GM18511 (cell line): Measurements from ENCODE around the gene RNF169.
"Not testable (repeated sequence)": the region's sequence is repeated elsewhere in the genome, so short reads cannot be mapped to it uniquely, and the experiment has no call there.

Source experiments
- ATAC-seq: cut with Tn5 transposase; IDR thresholded peaks from one replicate; pipeline ENCODE4 v1.9.1; 2021; ENCODE audit warnings: mild to moderate bottlenecking, moderate library complexity; ENCODE audit not compliant: unreplicated experiment

Gene RNF169

DNA sequence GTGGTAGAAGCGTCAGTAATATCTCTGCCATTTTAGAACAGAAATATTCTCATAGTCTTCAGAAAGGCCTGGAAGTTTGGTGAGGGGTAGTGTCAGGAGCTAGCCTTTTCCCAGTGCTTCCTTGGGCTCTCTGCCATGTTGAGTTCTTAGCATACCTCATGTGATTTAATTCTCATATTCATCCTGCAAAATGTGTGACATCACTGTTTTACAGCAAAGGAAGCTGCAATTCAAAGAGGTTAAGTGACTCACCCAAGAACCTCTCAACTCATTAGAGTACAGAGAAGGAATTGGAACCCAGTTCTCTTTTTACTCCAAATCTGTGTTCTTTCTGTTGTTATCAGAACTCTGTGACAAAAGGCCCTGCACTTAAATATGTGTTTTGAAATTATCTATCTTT, 72.1 kb downstream of the RNF169 start:
- no peak for ATAC-seq

DNA sequence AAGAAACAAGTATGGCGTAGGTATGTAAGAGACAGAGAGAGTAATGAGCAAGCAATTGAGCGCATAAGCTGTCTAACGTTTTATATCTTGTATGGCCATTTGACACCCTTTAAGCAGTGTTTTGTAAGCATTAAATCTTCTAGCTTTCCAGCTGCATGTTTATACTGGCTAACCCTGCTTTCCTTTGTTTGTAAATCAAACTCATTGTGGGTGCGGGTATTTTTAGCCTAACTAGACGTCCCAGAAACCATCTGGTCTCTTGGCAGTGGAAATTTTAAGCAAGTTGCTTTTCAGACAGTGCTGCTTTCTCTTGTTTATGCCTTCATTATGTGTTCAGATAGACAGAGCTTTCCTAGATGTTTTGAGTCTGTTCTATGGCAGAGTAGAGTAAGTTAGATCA, 73.5 kb downstream of the RNF169 start:
- ATAC-seq, result no peak

DNA sequence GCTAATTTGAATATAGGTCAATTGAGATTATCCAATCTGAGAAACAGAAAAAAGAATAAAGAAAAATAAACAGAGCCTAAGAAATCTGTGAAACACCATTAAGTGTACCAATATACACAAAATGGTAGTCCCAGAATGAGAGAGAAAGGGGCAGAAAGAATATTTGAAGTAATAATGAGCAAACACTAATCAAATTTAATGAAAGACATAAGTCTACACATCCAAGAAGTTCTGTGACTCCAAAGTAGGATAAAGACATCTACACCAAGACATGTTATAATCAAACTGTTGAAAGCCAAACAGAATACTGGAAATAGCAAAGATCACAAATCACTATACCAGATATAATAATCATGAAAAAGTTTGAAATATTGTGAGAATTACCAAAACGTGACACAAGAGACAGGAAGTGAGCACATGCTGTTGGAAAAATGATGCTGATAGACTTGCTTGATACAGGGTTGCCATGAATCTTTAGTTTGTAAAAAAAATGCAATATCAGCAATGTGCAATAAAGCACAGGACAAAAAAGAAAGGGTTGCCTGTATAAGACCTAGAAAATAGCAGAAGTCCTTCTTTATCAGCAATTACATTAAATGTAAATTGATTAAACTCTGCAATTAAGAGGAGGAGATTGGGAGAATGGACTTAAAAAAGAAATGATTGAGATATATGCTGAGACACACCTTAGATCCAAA, 75.8 kb downstream of the RNF169 start:
- no peak for ATAC-seq

DNA sequence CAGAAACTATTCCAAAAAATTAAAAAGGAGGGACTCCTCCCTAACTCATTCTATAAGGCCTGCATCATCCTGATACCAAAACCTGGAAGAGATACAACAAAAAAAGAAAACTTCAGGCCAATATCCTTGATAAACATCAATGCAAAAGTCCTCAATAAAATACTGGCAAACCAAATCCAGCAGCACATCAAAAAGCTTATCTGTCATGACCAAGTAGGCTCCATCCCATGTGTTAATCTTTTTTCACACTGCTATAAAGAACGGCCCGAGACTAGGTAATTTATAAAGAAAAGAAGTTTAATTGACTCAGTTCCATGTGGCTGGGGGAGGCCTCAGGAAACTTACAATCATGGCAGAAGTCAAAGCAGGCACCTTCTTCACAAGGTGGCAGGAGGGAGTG, 76.9 kb downstream of the RNF169 start:
- not testable (repeated sequence) for ATAC-seq

DNA sequence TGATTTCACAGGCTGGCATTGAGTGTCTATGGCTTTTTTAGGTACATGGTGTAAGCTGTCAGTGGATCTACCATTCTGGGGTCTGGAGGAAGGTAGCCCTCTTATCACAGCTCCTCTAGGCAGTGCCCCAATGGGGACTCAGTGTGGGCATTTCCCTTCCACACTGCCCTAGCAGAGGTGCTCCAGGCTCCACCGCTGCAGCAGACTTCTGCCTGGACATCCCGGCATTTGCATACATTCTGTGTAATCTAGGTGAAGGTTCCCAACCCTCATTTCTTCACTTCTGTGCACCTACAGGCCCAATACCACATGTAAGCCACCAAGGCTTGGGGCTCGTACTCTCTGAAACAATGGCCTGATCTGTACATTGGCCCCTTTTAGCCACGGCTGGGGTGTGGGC, 78.3 kb downstream of the RNF169 start:
- no peak for ATAC-seq

DNA sequence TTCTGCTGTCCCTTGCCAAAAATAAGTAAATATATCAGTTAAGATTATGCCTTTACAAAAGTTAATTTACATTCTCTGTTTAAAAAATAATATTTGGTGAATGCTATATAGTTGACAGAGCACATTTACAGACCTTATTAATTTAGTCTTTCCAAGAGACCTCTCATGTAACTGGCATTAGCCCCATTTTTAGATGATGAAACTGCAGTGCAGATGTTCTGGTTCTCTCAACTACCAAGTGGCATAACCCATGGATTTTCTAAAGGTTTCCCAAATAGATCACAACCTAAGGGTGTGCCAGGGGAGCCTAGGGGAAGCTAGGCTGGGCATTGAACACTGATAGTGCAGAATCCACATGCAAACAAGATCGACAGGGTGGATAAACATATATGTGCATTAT, 88.5 kb downstream of the RNF169 start:
- no peak for ATAC-seq

DNA sequence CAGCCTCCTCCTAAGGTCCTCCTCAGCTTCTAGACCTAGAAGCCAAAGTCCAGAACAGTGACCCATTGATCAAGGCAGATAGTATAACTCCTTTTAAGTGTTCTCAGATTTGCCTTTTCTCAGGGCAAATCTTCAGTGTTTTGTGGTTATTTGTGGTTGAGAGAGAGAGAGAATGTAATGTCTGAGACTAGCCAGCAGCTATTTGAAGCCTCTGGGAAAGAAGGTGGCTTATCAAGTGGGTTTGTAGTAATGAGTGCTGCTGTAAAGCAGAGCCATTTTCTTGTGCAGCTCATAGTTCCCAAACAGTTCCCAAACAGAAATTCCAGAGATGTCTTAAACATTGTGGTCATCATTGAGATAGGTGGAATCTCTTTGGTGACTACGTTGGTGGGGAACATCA, 89.5 kb downstream of the RNF169 start:
- ATAC-seq, result no peak

DNA sequence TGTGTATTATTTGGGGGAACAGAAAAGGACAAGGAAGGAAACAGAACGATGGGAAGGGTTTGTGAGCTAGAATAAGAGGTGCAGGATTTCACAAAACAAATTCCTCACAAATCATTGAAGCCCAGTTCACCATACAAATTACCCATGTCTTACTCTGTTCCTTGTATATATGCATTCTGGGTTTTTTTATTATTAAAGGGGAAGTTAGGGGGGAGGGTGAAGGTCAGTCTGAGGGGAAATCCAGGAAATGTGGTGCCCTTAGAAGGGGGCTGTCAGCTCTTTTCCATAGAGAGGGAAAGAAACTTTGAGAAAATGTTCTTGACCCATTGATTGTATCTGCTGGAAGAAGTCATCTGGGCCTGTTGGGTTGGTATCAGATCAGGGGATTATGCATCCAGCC, 90.8 kb downstream of the RNF169 start:
- ATAC-seq, result no peak

DNA sequence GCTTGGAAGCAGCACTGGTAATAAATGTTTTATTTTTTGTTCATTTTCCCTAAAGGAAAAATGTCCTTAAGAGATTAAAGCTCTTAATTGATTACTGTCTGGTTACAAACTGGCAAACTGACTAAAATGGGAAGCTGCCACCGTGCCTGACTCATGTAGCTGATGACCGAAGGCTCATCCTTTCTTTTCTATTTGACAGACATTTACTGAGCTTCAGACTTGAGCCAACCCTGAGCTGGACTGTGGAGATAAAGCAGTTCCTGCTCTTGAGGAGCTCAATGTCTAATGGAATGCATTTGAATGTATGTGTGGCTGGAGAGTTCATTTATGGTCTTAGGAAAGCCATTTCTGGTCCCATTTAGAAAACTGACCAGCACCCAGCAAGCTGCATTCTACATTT, 91.3 kb downstream of the RNF169 start:
- ATAC-seq, result no peak

DNA sequence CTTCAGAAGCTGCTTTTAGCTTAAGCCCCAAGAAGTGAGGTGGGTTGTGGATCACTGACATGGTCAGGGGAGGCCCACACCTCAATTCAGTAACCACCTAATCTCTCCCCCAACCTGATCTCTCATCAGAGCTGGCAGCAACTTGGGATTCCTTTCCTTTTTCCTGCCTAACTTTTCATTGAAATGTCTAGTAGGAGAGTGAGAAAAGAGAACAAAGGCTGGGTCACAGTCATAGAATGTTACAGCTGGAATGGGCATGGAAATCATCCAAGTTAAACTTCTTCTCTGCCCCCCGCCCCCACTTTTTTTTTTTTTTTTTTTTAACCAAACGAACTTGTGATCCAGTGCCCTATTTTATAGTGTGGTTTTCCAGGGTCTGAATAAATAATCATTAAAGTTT, 91.8 kb downstream of the RNF169 start:
- no peak for ATAC-seq

DNA sequence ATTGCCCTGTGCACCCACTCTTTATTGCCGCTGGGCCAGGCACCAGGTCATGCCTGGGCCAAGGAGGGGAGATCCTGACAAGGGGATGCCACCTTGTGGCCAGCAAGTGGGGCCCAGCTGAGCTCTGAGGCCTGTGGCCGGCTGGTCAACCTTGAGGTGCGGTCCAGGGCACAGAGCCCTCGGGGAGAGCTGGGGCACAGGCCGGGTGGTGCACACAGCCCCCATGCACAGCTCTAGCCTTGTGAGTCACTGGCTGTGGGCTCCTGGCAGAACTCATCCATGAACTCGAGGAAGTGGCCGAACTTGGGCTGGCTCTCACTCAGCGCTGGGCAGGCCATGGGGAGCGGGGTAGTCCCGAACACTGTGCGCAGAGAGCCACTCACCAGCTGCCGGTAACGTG, 94.3 kb downstream of the RNF169 start:
- no peak for ATAC-seq

DNA sequence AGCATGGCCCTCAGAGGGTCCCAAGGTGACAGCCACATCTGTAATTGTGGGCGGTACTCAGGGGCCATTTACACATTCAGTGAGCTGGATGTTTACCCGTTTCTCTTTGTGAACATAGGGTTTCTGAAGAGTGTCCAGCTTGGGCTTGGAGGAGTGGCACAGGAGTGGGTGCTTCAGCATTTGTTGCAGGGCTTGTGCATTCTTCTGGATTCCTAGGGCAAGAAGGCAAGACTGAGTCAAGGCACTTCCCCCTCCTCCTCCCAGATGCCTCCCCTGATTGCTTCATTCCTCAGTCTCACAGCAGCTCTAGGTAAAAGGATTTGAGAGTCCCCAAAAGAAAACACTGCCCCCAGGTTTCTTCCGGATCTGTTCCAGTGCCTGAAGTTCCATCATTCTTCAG, 95.4 kb downstream of the RNF169 start:
- no peak for ATAC-seq

DNA sequence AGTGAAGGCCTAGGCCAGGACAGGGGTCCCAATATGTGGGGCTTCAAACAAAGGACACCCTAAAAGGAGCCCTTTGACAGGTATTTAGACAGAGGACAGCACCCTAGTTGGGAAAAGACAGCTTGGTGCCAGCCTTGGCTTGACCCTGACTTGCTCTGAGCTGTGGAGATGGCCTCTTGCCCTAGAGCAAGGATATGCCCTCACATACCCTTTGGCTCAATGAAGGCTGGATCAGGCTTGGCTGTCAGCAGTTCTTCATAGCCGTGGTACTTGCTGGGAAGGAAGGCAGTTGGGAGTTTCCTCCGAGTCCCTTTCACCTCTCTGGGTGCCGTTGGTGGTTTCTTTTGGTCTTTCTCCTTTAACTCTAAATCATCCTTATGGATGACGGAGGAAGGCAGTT, 96.2 kb downstream of the RNF169 start:
- ATAC-seq, result no peak

DNA sequence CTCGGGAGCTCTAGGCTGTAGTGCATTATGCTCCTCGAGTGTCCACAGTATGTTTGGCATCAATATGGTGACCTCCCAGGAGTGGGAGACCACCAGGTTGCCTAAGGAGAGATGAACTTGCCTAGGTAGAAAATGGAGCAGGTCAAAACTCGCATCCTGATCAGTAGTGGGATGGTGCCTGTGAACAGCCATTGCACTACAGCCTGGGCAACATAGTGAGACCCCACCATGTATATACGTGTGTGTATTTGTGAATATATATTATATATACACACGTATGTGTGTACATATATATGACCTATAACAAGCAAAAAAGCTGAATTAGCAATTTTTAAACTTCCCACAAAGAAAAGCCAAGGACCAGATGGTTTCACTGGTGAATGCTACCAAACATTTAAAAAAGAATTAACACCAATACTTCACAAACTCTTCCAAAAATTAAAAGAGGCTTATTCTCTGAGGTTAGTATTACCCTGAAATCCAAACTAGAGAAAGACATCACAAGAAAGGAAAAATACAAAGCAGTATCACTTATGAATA, 97.4 kb downstream of the RNF169 start:
- ATAC-seq, result no peak

DNA sequence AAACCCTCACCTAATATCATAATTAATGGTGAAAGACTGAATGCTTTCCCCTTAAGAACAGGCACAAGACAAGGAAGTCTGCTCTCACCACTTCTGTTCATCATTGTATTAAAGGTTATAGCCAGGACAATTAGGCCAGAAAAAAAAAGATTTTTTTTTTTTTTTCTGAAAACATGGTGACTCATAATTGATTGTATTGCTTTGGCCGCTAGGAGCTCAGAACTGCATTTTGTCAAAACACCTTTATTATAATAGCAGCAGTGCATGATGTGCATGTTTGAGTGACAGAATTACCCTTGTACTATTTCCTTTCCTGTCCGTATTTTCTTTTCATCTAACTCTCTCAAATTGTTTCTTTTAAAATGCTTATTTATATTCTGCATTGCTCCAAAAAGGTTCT, 98.1 kb downstream of the RNF169 start:
- ATAC-seq, result no peak

DNA sequence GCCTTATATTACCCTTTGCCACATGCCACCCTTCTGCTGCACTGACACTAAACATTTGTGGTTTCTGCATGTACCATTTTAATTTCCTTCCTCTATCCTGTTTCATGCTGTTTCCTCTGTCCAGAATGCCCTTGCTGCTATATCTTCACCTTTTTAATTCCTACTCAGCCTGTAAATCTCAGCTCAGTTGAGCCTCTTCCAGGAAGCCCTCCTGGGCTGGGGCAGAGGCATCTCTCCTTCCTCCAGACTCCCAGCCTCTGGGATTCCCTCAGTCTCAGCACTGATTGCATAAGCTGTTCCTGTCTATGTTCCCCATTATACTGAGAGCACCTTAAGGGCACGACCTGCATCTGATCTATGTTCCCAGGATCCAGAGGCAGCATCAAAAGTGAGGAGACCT, 98.7 kb downstream of the RNF169 start:
- no peak for ATAC-seq

DNA sequence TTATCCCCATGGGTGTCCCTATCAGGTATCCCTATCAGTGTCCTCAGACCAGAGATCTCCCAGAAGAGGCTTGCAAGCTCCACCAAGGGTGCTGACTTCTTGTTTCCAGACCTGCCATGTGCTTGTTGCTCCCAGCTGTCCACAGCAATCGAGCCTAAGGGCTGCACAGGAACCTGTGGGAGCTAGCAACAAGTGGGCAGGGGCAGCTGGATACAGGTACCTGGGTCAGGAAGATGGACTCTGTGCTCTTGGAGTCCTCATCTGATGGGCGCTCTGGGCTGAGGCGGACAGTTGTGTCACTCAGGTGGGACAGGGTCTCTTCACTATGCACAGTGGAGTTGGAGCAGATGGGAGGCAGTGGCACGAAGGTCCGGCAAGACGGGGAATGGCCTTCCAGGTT, 99.2 kb downstream of the RNF169 start:
- ATAC-seq, result no peak

DNA sequence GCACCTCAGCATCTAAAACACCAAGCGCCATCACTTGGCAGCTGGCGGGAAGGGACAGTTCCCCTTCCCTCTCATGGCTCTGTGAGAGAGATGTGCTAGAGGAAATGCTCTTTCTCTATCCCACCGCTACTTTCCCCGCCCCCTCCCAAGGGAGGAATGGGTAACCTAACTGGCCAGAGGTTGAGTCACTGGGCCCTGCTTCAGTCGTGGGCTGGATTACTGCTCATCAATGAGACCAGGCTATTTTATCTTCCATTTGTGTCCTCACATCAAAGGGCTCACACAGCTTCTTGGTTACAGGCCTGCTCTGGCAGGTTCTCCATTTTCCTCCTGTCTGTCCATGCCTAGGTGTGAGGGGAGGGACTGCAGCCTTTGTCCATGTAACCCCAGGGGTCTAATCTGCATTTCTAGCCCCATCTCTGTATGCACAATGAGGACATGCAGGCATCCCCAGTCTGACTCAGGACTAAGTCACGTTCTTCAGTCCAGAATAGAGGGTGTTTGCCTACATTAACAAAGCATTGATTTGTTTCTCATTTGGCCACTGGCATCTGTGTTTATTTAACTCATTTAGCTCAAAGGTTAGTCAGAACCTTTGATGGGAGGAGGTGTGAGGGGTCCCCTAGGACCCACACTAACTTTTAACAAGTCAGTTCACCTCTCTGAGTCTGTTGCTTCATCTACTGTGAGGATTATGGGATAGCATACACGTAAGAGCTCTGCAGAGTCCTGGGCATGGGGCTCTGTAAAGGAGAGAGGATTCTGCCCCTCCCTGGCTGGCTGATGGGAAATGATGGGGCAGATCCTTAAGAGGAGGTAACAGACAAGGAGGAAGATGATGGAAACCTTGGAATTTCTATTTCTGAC, 101.1 kb downstream of the RNF169 start:
- no peak for ATAC-seq

DNA sequence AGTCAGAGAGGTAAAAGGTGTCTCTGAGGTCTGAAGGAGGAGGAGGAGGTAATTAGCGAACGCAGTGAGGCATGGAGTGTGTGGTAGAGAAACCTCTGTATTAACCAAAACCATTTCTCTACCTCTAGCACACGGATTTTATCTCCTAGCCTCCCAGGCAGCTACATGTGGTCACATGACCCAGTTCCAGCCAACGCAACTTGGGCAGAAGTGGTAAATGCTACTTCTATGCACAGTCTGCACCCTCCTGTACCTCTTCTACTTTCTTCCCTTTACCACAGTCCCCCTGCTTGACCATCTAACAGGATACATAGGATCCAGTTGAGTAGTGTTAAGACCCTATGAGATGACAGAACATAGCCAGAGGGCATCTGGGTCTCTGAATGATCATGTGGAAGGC, 104.6 kb downstream of the RNF169 start:
- no peak for ATAC-seq

DNA sequence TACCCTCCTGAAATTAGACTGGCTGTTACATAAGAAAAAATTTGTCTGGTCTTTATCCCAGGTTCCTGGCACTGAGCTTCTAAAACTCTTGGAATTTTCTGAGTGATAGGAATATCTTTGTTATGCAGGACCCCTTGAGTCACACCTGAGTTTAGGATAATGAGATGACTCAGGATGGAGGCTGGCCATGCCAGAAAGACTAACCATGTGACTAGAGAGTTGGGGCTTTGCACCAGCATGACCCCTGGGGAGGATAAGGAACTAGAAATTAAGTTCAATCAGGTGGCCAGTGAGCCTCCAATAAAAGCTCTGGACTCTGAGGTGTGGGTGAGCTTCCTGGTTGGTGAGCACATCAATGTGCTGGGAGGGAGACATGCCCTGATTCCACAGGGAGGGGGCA, 112.1 kb downstream of the RNF169 start:
- no peak for ATAC-seq

DNA sequence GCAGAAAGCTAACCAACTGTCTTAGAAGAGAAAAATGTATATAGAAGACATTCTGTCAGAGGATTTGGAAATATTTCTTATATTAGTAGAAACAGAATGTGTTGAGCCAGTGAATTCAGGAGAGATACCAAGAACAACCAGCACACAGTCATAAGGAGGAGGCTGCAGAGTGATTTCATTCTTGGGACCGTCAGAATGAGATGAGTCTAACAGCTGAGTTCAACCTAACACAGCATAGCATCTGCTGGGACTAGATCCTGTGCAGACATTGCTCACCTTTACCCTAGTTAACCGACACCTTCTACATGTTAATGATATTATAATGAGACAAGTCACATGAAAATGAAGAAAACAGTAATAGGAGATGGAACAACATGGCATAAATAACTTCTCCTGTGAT, 114.8 kb downstream of the RNF169 start:
- ATAC-seq, result no peak

DNA sequence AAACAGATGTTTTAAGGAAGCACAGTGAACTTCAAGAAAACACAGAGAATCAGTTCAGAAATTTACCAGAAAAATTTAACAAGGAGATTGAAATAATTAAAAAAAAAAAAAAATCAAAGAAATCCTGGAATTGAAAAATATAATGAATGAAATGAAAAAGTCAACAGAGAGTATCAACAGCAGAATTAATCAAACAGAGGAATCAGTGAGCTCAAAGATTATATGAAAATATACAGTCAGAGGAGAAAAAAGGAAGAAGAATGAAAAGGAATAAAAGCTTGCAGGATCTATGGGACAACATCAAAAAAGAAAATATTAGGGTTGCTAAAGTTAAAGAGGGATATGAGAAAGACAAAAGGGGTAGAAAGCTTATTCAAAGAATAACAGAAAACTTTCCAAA, 117.9 kb downstream of the RNF169 start:
- ATAC-seq, result no peak
